ENCODE data around the gene PARP2.
"Not testable (repeated sequence)": the region's sequence is repeated elsewhere in the genome, so short reads cannot be mapped to it uniquely, and the experiment has no call there.

PARP2 gene

GRCh38 chr14:20343092-20343861 lies at the start of gene PARP2:
PARP2 (plus strand) TSS chr14:20343635; CDS start chr14:20343642, 7 bp downstream.
- peak; percentile 93 to 95 for DNase-seq (ENCODE audit: extremely low read depth in 1 of 2, low read depth in 1 of 2)

DNA sequence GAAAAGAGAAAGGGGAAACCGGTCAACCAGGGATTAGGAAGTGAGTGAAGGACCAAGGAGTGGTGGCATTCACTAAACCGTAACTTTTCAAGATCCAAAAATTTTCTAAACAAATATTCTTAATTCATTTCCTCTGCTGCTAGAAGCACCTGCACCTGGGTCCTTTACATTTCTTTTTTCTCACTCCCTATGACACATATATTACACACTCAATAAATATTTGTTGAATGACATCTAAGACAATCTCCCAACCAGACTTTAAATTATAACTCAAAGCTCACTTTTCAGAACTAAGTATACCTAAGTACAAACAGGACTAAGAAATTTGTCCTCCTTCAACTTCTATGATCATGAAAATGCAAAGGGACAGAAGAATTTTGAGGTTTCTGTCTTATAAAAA lies 48.8 kb upstream of the PARP2 start:
- no peak for DNase-seq (ENCODE audit: extremely low read depth in 1 of 2, low read depth in 1 of 2)

DNA sequence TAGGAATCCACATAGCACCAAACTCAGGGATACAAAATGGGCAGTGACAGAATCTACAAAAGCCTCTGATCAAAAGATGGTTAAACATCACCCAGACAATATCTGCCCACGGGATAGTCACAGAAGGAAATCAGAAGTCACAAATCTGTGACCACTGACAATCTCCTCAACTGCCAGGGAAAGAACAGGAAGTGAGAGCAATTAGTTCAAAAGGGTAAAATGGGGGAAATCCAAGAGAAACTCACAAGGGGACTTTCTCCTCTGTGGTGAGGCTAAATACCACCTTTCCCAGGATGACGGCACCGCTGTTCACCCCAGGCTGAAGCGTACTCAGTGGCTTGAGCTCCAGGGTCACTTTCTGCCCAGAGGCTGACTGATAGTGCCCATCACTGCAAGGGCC lies 48.4 kb upstream of the PARP2 start:
- DNase-seq (ENCODE audit: extremely low read depth in 1 of 2, low read depth in 1 of 2): no peak

DNA sequence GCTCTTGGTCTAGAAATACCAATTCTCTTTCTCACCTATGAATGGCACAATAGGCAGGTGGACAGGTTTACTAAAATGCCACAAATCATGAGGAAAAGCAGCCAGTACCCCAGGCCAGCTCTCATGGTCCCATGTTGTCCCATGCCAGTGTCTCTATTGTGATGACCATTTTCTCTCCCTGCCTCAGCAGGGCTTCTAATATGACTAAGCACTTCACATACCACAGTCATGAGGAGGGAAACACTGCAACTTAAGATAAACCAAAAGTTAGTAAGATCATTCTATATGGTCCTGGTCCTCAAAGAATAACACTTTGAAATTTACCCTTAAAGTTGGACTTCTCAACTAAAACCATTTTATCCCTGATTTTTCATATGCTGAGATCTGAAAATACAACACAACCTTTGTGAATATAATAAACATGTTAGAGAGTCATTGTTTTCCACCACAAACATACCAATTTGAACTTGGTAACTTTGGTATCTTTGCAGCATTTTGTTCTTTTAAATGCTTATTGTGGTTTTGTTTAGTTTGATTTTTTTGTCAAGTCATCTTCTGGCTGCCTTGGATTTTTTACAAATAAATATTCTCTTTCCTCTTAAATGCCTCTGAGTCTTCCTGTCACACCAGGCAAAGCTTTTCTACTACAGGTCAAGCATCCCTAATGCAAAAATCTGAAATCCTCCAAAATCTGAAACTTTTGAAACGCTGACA lies 41.2 kb upstream of the PARP2 start:
- DNase-seq (ENCODE audit: extremely low read depth in 1 of 2, low read depth in 1 of 2): no peak

GRCh38 chr14:20305265-20306078 lies 38.0 kb upstream of the PARP2 start, which contains the start of gene TTC5:
TTC5 (minus strand) TSS chr14:20305951; CDS start chr14:20305937, 14 bp downstream.
- peak; percentile 63 to 72 for DNase-seq (ENCODE audit: extremely low read depth in 1 of 2, low read depth in 1 of 2)

GRCh38 chr14:20306079-20306423 lies 37.4 kb upstream of the PARP2 start:
- DNase-seq (ENCODE audit: extremely low read depth in 1 of 2, low read depth in 1 of 2): no peak

GRCh38 chr14:20314026-20314425 lies 29.4 kb upstream of the PARP2 start:
- DNase-seq (ENCODE audit: extremely low read depth in 1 of 2, low read depth in 1 of 2): no peak

- no peak for DNase-seq (ENCODE audit: extremely low read depth in 1 of 2, low read depth in 1 of 2)
Measured at GRCh38 chr14:20317720-20318119, 25.7 kb upstream of the PARP2 start.

DNA sequence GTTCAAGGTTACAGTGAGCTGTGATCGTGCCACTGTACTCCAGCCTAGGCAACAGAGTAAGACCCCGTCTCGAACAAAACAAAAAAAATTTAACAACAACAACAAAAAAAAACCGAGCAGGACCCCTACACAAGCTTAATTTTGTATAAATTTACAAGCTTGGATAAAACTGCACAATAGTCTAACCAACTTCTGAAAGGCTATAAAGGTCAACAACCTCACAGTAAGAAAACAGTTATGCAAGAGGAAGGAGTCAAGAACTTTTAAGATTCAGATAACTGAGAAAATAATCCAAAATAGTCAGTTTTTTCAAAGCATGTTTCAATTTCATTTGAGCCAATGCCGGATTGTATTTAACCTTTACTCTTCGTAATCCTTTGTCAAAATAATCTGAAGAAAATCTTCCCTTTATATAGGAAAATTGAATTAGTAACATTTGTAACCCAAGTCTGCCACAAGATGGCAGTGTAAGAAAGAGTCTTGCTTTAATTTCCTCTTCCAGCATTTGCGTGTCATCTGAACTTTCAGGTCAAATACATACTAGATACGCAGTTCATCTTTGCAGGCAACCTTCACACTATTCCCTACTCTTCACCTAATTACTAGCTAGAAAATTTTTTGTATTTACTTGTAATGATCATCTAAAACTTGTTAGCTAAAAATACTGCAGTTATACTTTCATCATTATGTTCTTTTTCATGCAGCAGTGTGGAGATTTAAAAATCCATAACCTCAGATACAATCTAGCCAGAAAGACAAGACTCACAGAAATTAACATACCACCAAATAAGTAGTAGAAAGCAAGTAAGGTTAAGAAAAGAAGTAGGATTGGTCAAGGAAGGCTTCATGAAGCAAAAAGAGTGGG lies 16.2 kb upstream of the PARP2 start:
- DNase-seq (ENCODE audit: extremely low read depth in 1 of 2, low read depth in 1 of 2): no peak

DNA sequence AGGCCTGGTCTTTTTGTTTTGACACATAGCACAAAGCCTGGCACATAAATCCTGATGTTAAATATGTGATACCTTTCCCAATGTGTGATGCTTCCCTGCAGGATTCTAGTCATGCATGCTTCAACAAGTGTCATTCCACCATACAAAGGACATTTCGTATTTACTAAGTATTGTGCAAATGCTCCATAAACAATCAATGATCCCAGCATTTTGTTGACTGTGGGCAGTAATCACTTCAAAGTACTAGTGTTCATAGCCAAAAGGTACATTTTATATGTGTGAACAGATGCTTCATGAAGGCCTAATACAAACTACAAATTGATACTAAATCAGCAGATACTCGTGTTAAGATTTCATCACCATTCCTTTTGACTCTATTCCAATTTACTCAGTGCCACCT lies 14.7 kb upstream of the PARP2 start:
- DNase-seq (ENCODE audit: extremely low read depth in 1 of 2, low read depth in 1 of 2): no peak

GRCh38 chr14:20329355-20329754 lies 14.1 kb upstream of the PARP2 start:
- no peak for DNase-seq (ENCODE audit: extremely low read depth in 1 of 2, low read depth in 1 of 2)

- DNase-seq (ENCODE audit: extremely low read depth in 1 of 2, low read depth in 1 of 2): no peak
Measured at GRCh38 chr14:20331053-20331613, 12.3 kb upstream of the PARP2 start.

DNA sequence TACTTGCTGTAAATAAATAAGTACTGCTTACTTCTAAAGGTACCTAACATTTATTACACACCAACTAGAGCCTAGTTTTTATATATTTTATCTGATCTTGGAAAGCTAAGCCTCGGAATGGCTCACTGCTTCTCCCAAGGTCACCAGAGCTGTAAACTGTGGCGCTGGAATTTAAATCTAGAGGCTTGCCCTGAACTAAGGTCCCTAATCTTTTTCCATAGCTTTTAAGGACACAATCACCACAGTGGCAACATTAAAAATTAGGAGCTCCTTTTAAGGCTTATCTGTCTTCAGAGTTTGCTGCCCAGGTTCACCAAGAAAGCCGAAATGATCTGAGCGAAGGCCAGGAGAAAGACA lies 11.0 kb upstream of the PARP2 start:
- DNase-seq (ENCODE audit: extremely low read depth in 1 of 2, low read depth in 1 of 2): no peak

- DNase-seq (ENCODE audit: extremely low read depth in 1 of 2, low read depth in 1 of 2): peak; percentile 5 to 39
Measured at GRCh38 chr14:20332788-20333493, 10.5 kb upstream of the PARP2 start, which contains the start of gene CCNB1IP1. CCNB1IP1 (minus strand) TSS chr14:20333279; CDS start chr14:20316523, 16,756 bp downstream.

DNA sequence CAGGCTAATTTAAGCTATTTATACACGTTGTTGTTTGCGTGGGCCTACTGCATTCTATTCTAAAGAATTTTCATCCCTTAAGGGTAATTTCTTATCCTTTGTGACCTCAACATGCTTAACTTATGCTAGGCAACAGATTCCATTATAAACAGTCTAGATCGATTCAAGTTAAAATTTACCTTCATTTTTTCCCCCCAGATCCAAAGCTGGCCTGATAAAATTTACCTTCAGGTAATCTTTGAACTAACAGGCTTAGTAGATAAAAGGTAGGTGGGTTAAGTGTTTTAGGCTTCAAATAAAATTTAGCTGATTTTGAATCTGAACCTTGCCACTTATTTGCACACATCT lies 10.0 kb upstream of the PARP2 start:
- DNase-seq (ENCODE audit: extremely low read depth in 1 of 2, low read depth in 1 of 2): no peak

DNA sequence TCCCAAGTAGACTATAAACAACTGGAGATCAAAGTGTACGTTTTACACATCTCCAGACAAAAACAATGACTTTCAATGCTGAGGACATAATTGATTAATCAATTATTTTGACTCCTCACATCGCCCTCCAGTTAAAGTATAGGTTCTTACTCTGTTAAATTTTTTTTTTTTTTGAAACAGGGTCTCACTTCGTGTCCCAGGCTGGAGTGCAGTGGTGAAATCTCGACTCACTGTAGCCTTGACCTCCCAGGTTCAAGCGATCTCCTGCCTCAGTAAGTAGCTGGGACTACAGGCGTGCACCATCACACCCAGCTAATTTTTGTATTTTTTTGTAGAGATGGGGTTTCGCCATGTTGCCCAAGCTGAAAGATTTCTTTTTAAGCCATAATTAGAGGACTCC lies 9.4 kb upstream of the PARP2 start:
- no peak for DNase-seq (ENCODE audit: extremely low read depth in 1 of 2, low read depth in 1 of 2)

DNA sequence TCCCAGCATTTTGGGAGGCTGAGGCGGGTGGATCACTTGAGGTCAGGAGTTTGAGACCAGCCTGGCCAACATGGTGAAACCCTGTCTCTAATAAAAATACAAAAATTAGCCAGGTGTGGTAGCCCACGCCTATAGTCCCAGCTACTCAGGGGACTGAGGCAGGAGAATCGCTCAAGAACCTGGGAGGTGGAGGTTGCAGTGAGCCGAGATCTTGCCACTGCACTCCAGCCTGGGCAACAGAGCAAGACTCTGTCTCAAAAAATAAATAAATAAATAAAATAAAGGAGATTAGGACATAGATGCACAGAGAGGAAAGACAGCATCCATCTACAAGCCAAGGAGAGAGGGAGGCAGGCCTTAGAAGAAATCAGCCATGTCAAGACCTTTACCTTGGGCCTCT lies 2.4 kb upstream of the PARP2 start:
- not testable (repeated sequence) for DNase-seq (ENCODE audit: extremely low read depth in 1 of 2, low read depth in 1 of 2)

DNA sequence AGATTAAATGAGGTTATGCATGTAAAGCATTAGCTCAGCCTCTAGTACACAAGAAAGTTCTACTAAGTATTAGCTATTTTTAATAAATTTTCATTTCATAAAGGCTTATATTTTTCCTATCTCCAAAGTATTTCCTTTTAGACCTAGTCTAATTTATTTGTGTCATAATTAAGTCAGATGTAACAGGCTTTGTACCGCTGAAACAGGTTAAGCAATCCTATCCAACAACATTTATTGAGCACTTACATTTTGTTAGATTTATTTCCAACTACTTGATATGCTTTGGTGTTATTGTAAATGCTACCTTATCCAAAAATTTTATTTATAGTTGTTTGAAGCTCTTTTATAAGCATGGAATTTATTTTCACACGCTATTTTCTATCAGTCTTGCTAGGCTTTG lies 1.8 kb upstream of the PARP2 start:
- DNase-seq (ENCODE audit: extremely low read depth in 1 of 2, low read depth in 1 of 2): no peak

DNA sequence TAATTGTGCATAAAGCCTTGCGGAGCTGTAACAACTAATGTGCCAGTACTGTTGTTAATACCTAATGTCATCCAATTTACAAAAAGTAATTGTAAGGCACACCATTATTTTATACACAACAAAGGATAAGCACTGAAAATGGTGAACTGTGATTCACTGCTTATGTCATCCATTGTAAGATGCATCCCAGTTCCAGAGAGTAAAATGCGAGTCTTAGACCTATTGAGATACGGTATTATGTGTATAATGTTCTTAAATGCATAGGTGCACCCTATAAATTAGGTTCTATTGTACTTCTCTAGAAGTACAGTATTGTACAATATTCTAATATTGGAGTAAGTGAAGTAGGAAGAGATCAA lies 406 bp downstream of the PARP2 start:
- no peak for DNase-seq (ENCODE audit: extremely low read depth in 1 of 2, low read depth in 1 of 2)

DNA sequence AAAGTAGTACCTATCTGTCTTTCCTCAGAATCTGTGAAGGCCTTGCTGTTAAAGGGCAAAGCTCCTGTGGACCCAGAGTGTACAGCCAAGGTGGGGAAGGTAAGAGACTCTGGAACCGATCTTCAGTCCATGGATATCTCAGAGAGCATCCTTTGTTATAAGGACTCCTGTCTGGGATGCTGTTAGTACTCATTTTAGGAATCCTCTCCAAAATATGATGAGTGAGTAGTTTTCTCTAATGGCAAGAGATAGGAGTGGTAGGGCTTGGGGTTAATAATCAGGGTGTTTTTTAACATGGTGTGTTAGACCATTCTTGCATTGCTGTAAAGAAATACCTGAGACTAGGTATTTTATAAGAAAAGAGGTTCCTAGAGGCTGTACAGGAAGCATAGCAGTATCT lies 1.9 kb downstream of the PARP2 start:
- no peak for DNase-seq (ENCODE audit: extremely low read depth in 1 of 2, low read depth in 1 of 2)

Measured in stimulated activated CD8-positive, alpha-beta memory T cell treated with anti-CD3 and anti-CD28 coated beads, Interleukin-7, amount 100 ng/mL, for 48 hours (primary cell).